ENCODE measurements around the gene RBM4. TPM values are rescaled to one million over a fixed set of nuclear protein-coding genes. Genes with fewer than 3 reads are reported as not detected.

The RBM4 gene
- total RNA-seq, 4 donors from 2014 or later = 32.4 to 146 (median 94.8) TPM

DNA sequence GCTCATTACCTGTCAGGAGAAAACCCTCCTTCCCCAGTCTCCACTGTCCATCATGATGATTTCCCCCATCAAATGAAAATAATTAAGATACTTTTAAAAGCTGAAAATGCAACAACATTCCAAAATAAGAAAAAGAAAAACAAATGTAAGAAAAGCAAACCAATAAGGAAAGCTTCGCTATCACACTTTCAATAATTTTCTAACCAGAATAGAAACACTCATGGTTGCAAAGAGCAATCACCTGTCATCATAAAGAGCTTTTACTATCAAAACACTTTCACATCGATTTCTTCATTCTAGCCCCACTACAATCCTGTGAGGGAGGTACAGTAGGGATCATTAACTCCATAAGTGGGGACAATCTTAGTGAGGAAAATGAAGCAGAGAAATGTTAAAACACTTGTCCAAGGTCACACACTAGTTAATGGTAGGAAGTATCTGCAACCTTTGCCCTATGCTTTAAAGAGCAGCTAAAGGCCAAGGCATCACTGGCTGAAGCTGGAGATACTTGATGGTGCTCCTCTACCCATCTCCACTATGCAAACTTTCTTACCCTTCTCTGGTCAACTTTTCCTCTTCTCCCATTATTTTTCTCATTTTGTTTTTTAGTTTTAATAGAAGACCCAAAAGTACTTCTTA, 36.6 kb downstream of the RBM4 start:
- H3K4me3 ChIP-seq = no peak overlapping the region
- H3K9me3 ChIP-seq = no peaks in the 10 kb centered on the region
- intact Hi-C loops (cut with DNase I; ENCODE audit: low total_unique reads) = no loop called here
- H3K27me3 ChIP-seq = no peaks in the 10 kb centered on the region
- no peaks in the 10 kb centered on the region for H3K36me3 ChIP-seq
- DNase-seq = no peak
- no peak overlapping the region for H3K27ac ChIP-seq
- H3K4me1 ChIP-seq = no peaks in the 10 kb centered on the region
- TF ChIP-seq POLR2A (IDR thresholded peaks at IDR 0.05) = no peak
- TF ChIP-seq, protein P1, sequence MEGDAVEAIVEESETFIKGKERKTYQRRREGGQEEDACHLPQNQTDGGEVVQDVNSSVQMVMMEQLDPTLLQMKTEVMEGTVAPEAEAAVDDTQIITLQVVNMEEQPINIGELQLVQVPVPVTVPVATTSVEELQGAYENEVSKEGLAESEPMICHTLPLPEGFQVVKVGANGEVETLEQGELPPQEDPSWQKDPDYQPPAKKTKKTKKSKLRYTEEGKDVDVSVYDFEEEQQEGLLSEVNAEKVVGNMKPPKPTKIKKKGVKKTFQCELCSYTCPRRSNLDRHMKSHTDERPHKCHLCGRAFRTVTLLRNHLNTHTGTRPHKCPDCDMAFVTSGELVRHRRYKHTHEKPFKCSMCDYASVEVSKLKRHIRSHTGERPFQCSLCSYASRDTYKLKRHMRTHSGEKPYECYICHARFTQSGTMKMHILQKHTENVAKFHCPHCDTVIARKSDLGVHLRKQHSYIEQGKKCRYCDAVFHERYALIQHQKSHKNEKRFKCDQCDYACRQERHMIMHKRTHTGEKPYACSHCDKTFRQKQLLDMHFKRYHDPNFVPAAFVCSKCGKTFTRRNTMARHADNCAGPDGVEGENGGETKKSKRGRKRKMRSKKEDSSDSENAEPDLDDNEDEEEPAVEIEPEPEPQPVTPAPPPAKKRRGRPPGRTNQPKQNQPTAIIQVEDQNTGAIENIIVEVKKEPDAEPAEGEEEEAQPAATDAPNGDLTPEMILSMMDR (IDR thresholded peaks at IDR 0.05) = no peak

DNA sequence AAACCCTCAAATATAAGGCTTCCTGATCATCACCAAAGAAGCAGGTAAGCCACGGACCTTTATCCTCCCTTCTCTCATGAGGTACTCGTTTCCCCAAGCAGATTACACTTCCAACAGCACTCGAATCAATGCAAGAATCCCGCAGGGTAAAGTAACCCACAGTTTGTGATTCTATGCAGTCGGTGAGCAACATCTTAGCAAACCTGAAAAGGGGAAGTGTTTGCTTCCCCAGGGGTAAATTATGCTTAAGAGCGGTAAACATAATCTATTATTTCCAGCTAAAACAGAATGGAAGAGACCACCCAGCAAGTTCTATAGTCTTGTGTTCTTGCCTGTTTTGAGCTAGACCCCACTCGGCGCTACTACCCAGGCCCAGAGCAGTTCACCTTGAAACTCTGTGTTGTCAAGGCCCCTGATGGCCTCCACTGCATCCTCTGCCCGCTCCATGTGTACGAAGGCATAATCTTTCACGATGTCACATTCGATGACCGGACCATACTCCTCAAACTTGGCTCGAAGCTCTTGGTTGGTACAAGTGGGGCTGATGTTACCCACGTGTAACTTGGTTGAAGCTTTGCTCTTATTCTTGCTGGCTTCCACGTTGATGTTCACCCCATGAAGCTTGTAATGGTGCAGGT, 37.9 kb downstream of the RBM4 start:
- H3K36me3 ChIP-seq = no peaks in the 10 kb centered on the region
- H3K4me3 ChIP-seq = peak overlapping the region in 1 of 2 donors; percentile 82
- no peak overlapping the region for H3K27ac ChIP-seq
- no peaks in the 10 kb centered on the region for H3K9me3 ChIP-seq
- no peak for DNase-seq
- intact Hi-C loops (cut with DNase I; ENCODE audit: low total_unique reads) = loop anchor here (2.0 kb wide), 1 partner anchor 98 kb away; no protein-coding TSS in a partner anchor
- H3K27me3 ChIP-seq = no peaks in the 10 kb centered on the region
- TF ChIP-seq, protein P1 (IDR thresholded peaks at IDR 0.05) = no peak
- TF ChIP-seq POLR2A (IDR thresholded peaks at IDR 0.05) = no peak
- H3K4me1 ChIP-seq = no peaks in the 10 kb centered on the region

DNA sequence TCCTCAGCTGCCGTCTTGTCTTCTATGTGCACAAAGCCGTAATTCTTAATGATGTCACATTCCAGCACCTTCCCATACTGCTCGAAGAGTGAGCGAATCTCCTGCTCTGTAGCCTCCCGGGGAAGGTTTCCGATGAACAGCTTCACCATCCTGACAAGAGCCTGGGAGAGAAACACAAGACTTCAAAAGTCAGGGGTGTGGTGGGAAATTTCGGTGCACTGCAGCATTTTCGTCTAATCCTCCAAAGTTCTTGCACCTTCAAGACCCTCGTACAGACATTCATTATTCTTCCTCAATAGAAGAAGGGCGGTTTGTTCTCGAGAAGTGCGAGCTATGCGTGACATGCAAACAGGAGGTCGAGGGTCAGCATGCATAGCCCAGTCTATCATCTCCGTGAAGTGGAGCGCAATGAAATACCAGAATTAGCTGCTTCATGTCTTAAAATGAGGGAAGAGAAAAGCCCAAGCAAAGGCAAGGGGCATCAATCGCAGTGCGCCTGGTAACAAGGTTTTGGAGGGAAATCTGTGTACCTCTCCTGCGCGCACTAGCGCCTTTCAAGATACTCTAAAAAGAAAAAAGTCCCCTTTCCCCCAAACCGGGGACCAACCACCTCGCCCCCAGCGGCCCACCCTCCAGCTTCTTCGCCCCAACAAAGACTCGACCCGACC, 38.6 kb downstream of the RBM4 start:
- no peaks in the 10 kb centered on the region for H3K36me3 ChIP-seq
- no peaks in the 10 kb centered on the region for H3K9me3 ChIP-seq
- TF ChIP-seq, protein P1 (IDR thresholded peaks at IDR 0.05) = no peak
- no peak for TF ChIP-seq POLR2A (IDR thresholded peaks at IDR 0.05)
- no peak for DNase-seq
- no peaks in the 10 kb centered on the region for H3K4me1 ChIP-seq
- H3K27ac ChIP-seq = peak overlapping the region; percentile 95
- no peaks in the 10 kb centered on the region for H3K27me3 ChIP-seq
- intact Hi-C loops (cut with DNase I; ENCODE audit: low total_unique reads) = loop anchor here (2.0 kb wide), 1 partner anchor 98 kb away; no protein-coding TSS in a partner anchor
- peak overlapping the region; percentile 82 to 83 for H3K4me3 ChIP-seq

DNA sequence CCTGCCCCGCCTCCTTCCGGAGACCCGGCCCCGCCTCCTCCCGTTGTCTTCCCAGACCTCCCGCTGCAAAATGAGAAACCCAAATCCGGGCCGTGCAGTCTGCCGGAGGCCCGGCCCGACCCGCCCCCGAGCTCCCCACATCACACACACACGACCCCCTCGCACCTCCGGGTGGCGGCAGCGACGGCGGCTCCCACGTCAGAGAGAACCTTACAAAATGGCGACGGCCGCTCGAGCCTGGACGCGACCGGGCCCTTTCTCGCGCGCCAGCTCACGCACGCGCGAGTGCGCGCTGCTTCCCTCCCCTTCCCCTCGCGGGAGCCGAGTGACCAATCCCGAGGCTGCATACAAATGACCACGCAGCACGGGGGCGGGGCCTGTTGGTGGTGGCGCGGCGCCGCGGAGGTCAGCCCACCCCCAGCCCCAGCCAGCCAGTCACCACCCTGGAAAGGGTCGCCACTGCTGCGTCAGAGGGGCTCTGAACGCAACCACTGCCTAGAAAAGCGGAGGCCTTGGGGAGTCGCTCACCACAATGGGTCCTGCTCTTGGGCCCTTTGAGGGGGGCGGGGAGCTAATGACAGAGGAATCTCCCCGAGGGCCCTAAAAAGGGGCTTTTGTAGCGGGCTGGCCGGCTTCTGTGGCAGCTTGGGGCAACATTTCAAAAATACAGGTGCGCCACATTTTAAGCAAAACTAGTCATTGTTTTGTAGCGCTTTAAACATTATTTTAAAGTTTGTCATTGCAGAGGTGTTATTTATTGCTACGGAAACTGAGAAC, 39.3 kb downstream of the RBM4 start, which contains the start of gene RBM4B:
RBM4B (minus strand) TSS at position 289 of the 777 bp plus-strand sequence. CDS start 808 bp downstream, outside the sequence.
- peak; percentile 55 to 84 for TF ChIP-seq POLR2A (IDR thresholded peaks at IDR 0.05)
- TF ChIP-seq, protein P1 (IDR thresholded peaks at IDR 0.05) = no peak
- Histone ChIP-seq H3K9me3 (no peaks in the 10 kb centered on the region), H3K27me3 (no peaks in the 10 kb centered on the region)

More for the DNA sequence above, 39.3 kb downstream of the RBM4 start, which contains the start of gene RBM4B:
- Histone ChIP-seq H3K4me3 (peak within 1 kb of the TSS; percentile 82 to 83), H3K36me3 (no peaks in the 10 kb centered on the region), H3K27ac (peak within 1 kb of the TSS; percentile 95), H3K4me1 (no peaks in the 10 kb centered on the region)
- peak; percentile 96 for DNase-seq
- intact Hi-C loops (cut with DNase I; ENCODE audit: low total_unique reads) = loop anchor here (2.0 kb wide), 1 partner anchor 99 kb away; no protein-coding TSS in a partner anchor
